ENCODE data around the gene SLC16A2.

SLC16A2 gene

DNA sequence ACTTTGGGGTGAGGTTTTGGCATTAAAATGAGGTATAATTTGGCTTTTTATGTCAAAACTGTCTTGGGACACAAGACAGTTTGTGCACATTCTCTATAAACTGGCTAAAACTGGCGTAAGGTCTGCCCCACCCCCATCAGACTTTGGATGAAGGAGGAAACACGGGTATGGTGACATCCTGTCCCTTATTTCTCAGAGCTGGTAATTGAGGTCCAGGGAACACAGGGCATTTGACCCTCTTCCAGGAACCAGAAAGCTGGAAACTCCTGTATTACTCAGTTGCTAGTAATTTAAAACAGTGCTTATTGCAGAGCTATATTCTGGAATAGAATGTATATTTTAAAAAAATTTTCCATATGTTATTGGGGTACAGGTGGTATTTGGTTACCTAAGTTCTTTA, 78.8 kb downstream of the SLC16A2 start:
- no peak for DNase-seq (ENCODE audit: low spot score)
- no peak overlapping the region for H3K4me2 ChIP-seq (ENCODE audit: insufficient read depth, low read length, poor library complexity, severe bottlenecking)

DNA sequence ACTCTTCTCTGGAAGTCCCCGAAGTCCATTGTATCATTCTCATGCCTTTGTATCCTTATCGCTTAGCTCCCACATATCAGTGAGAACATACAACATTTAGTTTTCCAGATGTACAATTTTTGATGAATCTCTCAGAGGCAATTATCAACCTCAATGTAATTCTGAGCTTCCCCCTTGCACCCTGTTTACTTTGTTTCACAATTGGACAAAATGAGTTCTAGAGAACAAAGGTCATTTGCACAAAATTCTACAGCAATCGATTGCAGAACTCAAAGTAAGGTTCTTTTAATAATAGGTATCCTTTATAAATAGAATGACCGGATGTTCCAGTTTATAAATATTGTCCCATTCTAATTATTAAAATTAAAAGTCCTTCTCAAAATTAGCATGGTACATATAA, 79.3 kb downstream of the SLC16A2 start:
- no peak overlapping the region for H2BK5ac ChIP-seq (ENCODE audit: low read length)
- H3K36me3 ChIP-seq (replicated peaks in 1 of 2; ENCODE audit: control insufficient read depth in 2 of 2, insufficient read depth in 2 of 2, low read length in 2 of 2): no peaks in the 10 kb centered on the region
- no peak overlapping the region for H3K23ac ChIP-seq (ENCODE audit: low read depth, low read length, poor library complexity)
- no peak overlapping the region for H2BK15ac ChIP-seq (ENCODE audit: low read length)
- no peak overlapping the region for H3K14ac ChIP-seq (ENCODE audit: low read length)
- H3K4me2 ChIP-seq (ENCODE audit: insufficient read depth, low read length, poor library complexity, severe bottlenecking): no peak overlapping the region
- H4K91ac ChIP-seq (ENCODE audit: low read depth, low read length, poor library complexity): no peak overlapping the region
- H3K4ac ChIP-seq (ENCODE audit: low read length): no peak overlapping the region
- H3K27me3 ChIP-seq (ENCODE audit: control insufficient read depth in 3 of 3, insufficient read depth in 3 of 3, low read depth in 1 of 3, low read length in 3 of 3): no peaks in the 10 kb centered on the region
- H3K9ac ChIP-seq (ENCODE audit: low read depth, low read length, poor library complexity): no peak overlapping the region
- H3K4me3 ChIP-seq (ENCODE audit: low read length in 2 of 2): no peak overlapping the region
- no peak overlapping the region for H3K27ac ChIP-seq (replicated peaks; ENCODE audit: low read length)
- H2AFZ ChIP-seq (ENCODE audit: low read length): no peak overlapping the region
- H2AK5ac ChIP-seq (ENCODE audit: low read depth, low read length): no peak overlapping the region
- no peak overlapping the region for H2BK120ac ChIP-seq (ENCODE audit: low read depth, low read length)
- H3K4me1 ChIP-seq (ENCODE audit: control insufficient read depth in 2 of 2, insufficient read depth in 1 of 2, low read depth in 1 of 2, low read length in 2 of 2): peaks cover 0 to 6% of the 10 kb centered on the region in 2 donors
- H2BK12ac ChIP-seq (ENCODE audit: low read length): no peak overlapping the region
- no peaks in the 10 kb centered on the region for H3K79me1 ChIP-seq (ENCODE audit: low read depth, low read length)
- H4K8ac ChIP-seq (ENCODE audit: low read depth, low read length): no peak overlapping the region
- H3K18ac ChIP-seq (ENCODE audit: low read length): no peak overlapping the region
- H3K9me3 ChIP-seq (replicated peaks in 1 of 2; ENCODE audit: control insufficient read depth in 2 of 2, insufficient read depth in 1 of 2, low read depth in 1 of 2, low read length in 2 of 2): no peaks in the 10 kb centered on the region
- DNase-seq (ENCODE audit: low spot score): no peak
- no CpG with 5 or more reads among the region's 4 CpGs for WGBS, 2 donors (ENCODE audit: extremely low coverage in 2 of 2, insufficient read length in 2 of 2, insufficient replicate concordance in 1 of 2)

More for the DNA sequence above, 78.8 kb downstream of the SLC16A2 start:
- Histone ChIP-seq H2BK15ac (ENCODE audit: low read length) (no peak overlapping the region), H3K18ac (ENCODE audit: low read length) (no peak overlapping the region), H4K8ac (ENCODE audit: low read depth, low read length) (no peak overlapping the region), H3K27me3 (ENCODE audit: control insufficient read depth in 3 of 3, insufficient read depth in 3 of 3, low read depth in 1 of 3, low read length in 3 of 3) (no peaks in the 10 kb centered on the region), H3K14ac (ENCODE audit: low read length) (no peak overlapping the region), H3K4ac (ENCODE audit: low read length) (no peak overlapping the region), H3K27ac (replicated peaks; ENCODE audit: low read length) (no peak overlapping the region), H3K23ac (ENCODE audit: low read depth, low read length, poor library complexity) (no peak overlapping the region), H2BK5ac (ENCODE audit: low read length) (no peak overlapping the region), H2AK5ac (ENCODE audit: low read depth, low read length) (no peak overlapping the region), H3K4me3 (ENCODE audit: low read length in 2 of 2) (no peak overlapping the region), H3K36me3 (replicated peaks in 1 of 2; ENCODE audit: control insufficient read depth in 2 of 2, insufficient read depth in 2 of 2, low read length in 2 of 2) (no peaks in the 10 kb centered on the region), H3K9me3 (replicated peaks in 1 of 2; ENCODE audit: control insufficient read depth in 2 of 2, insufficient read depth in 1 of 2, low read depth in 1 of 2, low read length in 2 of 2) (no peaks in the 10 kb centered on the region), H3K4me1 (ENCODE audit: control insufficient read depth in 2 of 2, insufficient read depth in 1 of 2, low read depth in 1 of 2, low read length in 2 of 2) (peaks cover under 1 to 5% of the 10 kb centered on the region in 2 donors), H2BK120ac (ENCODE audit: low read depth, low read length) (no peak overlapping the region), H3K79me1 (ENCODE audit: low read depth, low read length) (no peaks in the 10 kb centered on the region), H4K91ac (ENCODE audit: low read depth, low read length, poor library complexity) (no peak overlapping the region), H2BK12ac (ENCODE audit: low read length) (no peak overlapping the region), H2AFZ (ENCODE audit: low read length) (no peak overlapping the region), H3K9ac (ENCODE audit: low read depth, low read length, poor library complexity) (no peak overlapping the region)
- no CpG with 5 or more reads among the region's 2 CpGs for WGBS, 2 donors (ENCODE audit: extremely low coverage in 2 of 2, insufficient read length in 2 of 2, insufficient replicate concordance in 1 of 2)

- Histone ChIP-seq H3K18ac (ENCODE audit: low read length) (no peak overlapping the region), H3K4ac (ENCODE audit: low read length) (no peak overlapping the region), H2BK15ac (ENCODE audit: low read length) (no peak overlapping the region), H3K9me3 (replicated peaks in 1 of 2; ENCODE audit: control insufficient read depth in 2 of 2, insufficient read depth in 1 of 2, low read depth in 1 of 2, low read length in 2 of 2) (no peaks in the 10 kb centered on the region), H3K36me3 (replicated peaks in 1 of 2; ENCODE audit: control insufficient read depth in 2 of 2, insufficient read depth in 2 of 2, low read length in 2 of 2) (no peaks in the 10 kb centered on the region), H3K23ac (ENCODE audit: low read depth, low read length, poor library complexity) (no peak overlapping the region), H2AFZ (ENCODE audit: low read length) (no peak overlapping the region), H4K8ac (ENCODE audit: low read depth, low read length) (no peak overlapping the region), H4K91ac (ENCODE audit: low read depth, low read length, poor library complexity) (no peak overlapping the region), H3K9ac (ENCODE audit: low read depth, low read length, poor library complexity) (no peak overlapping the region), H3K4me2 (ENCODE audit: insufficient read depth, low read length, poor library complexity, severe bottlenecking) (no peak overlapping the region), H3K27me3 (ENCODE audit: control insufficient read depth in 3 of 3, insufficient read depth in 3 of 3, low read depth in 1 of 3, low read length in 3 of 3) (no peaks in the 10 kb centered on the region), H3K14ac (ENCODE audit: low read length) (no peak overlapping the region), H2AK5ac (ENCODE audit: low read depth, low read length) (no peak overlapping the region), H3K27ac (replicated peaks; ENCODE audit: low read length) (no peak overlapping the region), H2BK5ac (ENCODE audit: low read length) (no peak overlapping the region), H3K4me3 (ENCODE audit: low read length in 2 of 2) (no peak overlapping the region), H3K4me1 (ENCODE audit: control insufficient read depth in 2 of 2, insufficient read depth in 1 of 2, low read depth in 1 of 2, low read length in 2 of 2) (peaks cover 0 to 4% of the 10 kb centered on the region in 2 donors), H3K79me1 (ENCODE audit: low read depth, low read length) (no peaks in the 10 kb centered on the region), H2BK120ac (ENCODE audit: low read depth, low read length) (no peak overlapping the region), H2BK12ac (ENCODE audit: low read length) (no peak overlapping the region)
- no peak for DNase-seq (ENCODE audit: low spot score)
- no CpG with 5 or more reads among the region's 2 CpGs for WGBS, 2 donors (ENCODE audit: extremely low coverage in 2 of 2, insufficient read length in 2 of 2, insufficient replicate concordance in 1 of 2)
Observed at GRCh38 chrX:74505437-74505836, 84.1 kb downstream of the SLC16A2 start.

DNA sequence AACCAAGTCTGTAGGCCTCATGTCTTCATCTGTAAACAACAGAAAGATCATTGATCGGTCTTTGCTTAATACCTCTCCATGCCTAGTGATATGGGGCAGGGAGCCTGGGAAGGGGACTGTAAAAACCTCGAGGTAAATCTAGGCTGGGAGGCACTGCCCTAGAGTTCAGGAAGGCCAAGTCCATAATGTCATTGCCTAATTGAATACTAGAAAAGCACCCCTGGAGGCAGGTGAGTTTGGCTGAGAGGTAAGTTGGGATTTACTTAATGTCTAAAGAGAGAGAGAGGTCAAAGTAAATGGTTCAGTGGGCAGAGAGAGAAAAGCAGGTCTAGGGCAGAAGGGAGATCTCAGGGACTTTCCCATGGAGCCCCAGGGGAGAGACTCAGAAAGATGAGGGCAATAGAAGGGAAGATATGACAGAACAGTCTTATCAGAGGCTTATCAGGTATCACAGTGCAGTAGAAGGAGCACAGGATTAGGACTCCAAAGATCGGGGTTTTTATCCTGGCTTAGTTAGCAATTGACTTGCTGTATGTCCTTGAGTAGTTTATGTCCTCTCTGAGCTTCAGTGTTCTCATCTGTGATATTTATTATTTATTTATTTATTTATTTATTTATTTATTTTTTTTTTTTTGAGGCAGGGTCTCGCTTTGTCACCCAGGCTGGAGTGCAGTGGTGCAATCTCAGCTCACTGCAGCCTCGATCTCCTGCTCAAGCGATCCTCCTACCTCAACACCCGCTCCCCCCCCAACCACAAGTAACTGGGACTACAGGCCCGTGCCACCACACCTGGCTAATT, 85.2 kb downstream of the SLC16A2 start:
- no CpG with 5 or more reads among the region's 8 CpGs for WGBS, 2 donors (ENCODE audit: extremely low coverage in 2 of 2, insufficient read length in 2 of 2, insufficient replicate concordance in 1 of 2)
- Histone ChIP-seq H4K91ac (ENCODE audit: low read depth, low read length, poor library complexity) (no peak overlapping the region), H4K8ac (ENCODE audit: low read depth, low read length) (no peak overlapping the region), H3K18ac (ENCODE audit: low read length) (no peak overlapping the region), H3K4me1 (ENCODE audit: control insufficient read depth in 2 of 2, insufficient read depth in 1 of 2, low read depth in 1 of 2, low read length in 2 of 2) (peaks cover 0 to 1% of the 10 kb centered on the region in 2 donors), H2AFZ (ENCODE audit: low read length) (no peak overlapping the region), H3K27ac (replicated peaks; ENCODE audit: low read length) (no peak overlapping the region), H2BK15ac (ENCODE audit: low read length) (no peak overlapping the region), H3K9ac (ENCODE audit: low read depth, low read length, poor library complexity) (no peak overlapping the region), H2AK5ac (ENCODE audit: low read depth, low read length) (no peak overlapping the region), H3K27me3 (ENCODE audit: control insufficient read depth in 3 of 3, insufficient read depth in 3 of 3, low read depth in 1 of 3, low read length in 3 of 3) (no peaks in the 10 kb centered on the region), H3K4me3 (ENCODE audit: low read length in 2 of 2) (no peak overlapping the region), H2BK12ac (ENCODE audit: low read length) (no peak overlapping the region), H3K79me1 (ENCODE audit: low read depth, low read length) (no peaks in the 10 kb centered on the region), H3K23ac (ENCODE audit: low read depth, low read length, poor library complexity) (no peak overlapping the region), H2BK120ac (ENCODE audit: low read depth, low read length) (no peak overlapping the region), H3K4ac (ENCODE audit: low read length) (no peak overlapping the region), H3K14ac (ENCODE audit: low read length) (no peak overlapping the region), H3K9me3 (replicated peaks in 1 of 2; ENCODE audit: control insufficient read depth in 2 of 2, insufficient read depth in 1 of 2, low read depth in 1 of 2, low read length in 2 of 2) (no peaks in the 10 kb centered on the region), H3K36me3 (replicated peaks in 1 of 2; ENCODE audit: control insufficient read depth in 2 of 2, insufficient read depth in 2 of 2, low read length in 2 of 2) (no peaks in the 10 kb centered on the region), H3K4me2 (ENCODE audit: insufficient read depth, low read length, poor library complexity, severe bottlenecking) (no peak overlapping the region), H2BK5ac (ENCODE audit: low read length) (no peak overlapping the region)
- DNase-seq (ENCODE audit: low spot score): no peak

Measured in neuronal stem cell (in vitro differentiated cells).